ENCODE data around the gene SUV39H1.
A peak's percentile ranks its signal among the peaks of the same experiment; 100 is the strongest.

SUV39H1 gene

GRCh38 chrX:48715072-48715471 is 18.5 kb downstream of the SUV39H1 start:
- no peak for FAIRE-seq

GRCh38 chrX:48715876-48716502 is 19.5 kb downstream of the SUV39H1 start:
- FAIRE-seq: no peak

GRCh38 chrX:48719958-48720357 is 23.4 kb downstream of the SUV39H1 start:
- no peak for FAIRE-seq

GRCh38 chrX:48720577-48721250 is 24.2 kb downstream of the SUV39H1 start:
- FAIRE-seq: no peak

GRCh38 chrX:48721916-48722315 is 25.4 kb downstream of the SUV39H1 start:
- no peak for FAIRE-seq

- FAIRE-seq: no peak
These were observed 30.1 kb downstream of the SUV39H1 start for GRCh38 chrX:48726596-48726995.

- no peak for FAIRE-seq
These were observed 32.1 kb downstream of the SUV39H1 start for GRCh38 chrX:48728653-48729052.

GRCh38 chrX:48736303-48736702 is 39.8 kb downstream of the SUV39H1 start:
- no peak for FAIRE-seq

GRCh38 chrX:48736878-48737212 is 40.3 kb downstream of the SUV39H1 start:
- no peak for FAIRE-seq

- peak; percentile 88 for FAIRE-seq
These were observed 40.8 kb downstream of the SUV39H1 start for GRCh38 chrX:48737213-48737938.

GRCh38 chrX:48737940-48738339 is 41.4 kb downstream of the SUV39H1 start:
- no peak for FAIRE-seq

- no peak for FAIRE-seq
These were observed 45.3 kb downstream of the SUV39H1 start for GRCh38 chrX:48741834-48742233.

GRCh38 chrX:48745222-48745621 is 48.7 kb downstream of the SUV39H1 start:
- no peak for FAIRE-seq

GRCh38 chrX:48747415-48748016 is 51.0 kb downstream of the SUV39H1 start:
- no peak for FAIRE-seq

GRCh38 chrX:48749182-48749581 is 52.6 kb downstream of the SUV39H1 start:
- FAIRE-seq: no peak

GRCh38 chrX:48751343-48751742 is 54.8 kb downstream of the SUV39H1 start:
- no peak for FAIRE-seq

- FAIRE-seq: no peak
These were observed 56.0 kb downstream of the SUV39H1 start for GRCh38 chrX:48752498-48752897.

- FAIRE-seq: no peak
These were observed 57.2 kb downstream of the SUV39H1 start for GRCh38 chrX:48753708-48754228.

- FAIRE-seq: no peak
These were observed 57.7 kb downstream of the SUV39H1 start for GRCh38 chrX:48754238-48754637.

Data from endometrium (tissue), 2 donors.